ENCODE data around the gene ZBTB20.

The ZBTB20 gene

DNA sequence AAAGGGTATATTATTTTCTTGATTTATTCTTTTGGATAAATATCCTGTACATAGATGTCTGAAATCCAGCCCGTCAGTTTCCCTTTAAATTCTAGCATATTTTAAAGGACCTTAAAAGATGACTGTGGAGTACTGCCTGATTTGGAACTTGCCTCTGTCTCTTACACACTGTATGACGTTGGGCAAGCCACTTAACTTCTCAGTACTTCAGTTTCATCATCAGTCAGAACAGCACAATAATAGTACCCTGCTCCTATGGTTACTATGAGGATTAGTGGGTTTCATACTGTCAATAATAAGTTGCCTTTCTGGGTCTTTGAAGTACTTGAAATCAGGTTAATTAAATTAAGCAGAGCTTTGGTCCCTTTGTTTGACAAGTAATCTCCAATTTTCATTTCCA is 479.0 kb downstream of the ZBTB20 start:
- TF ChIP-seq, protein P1, sequence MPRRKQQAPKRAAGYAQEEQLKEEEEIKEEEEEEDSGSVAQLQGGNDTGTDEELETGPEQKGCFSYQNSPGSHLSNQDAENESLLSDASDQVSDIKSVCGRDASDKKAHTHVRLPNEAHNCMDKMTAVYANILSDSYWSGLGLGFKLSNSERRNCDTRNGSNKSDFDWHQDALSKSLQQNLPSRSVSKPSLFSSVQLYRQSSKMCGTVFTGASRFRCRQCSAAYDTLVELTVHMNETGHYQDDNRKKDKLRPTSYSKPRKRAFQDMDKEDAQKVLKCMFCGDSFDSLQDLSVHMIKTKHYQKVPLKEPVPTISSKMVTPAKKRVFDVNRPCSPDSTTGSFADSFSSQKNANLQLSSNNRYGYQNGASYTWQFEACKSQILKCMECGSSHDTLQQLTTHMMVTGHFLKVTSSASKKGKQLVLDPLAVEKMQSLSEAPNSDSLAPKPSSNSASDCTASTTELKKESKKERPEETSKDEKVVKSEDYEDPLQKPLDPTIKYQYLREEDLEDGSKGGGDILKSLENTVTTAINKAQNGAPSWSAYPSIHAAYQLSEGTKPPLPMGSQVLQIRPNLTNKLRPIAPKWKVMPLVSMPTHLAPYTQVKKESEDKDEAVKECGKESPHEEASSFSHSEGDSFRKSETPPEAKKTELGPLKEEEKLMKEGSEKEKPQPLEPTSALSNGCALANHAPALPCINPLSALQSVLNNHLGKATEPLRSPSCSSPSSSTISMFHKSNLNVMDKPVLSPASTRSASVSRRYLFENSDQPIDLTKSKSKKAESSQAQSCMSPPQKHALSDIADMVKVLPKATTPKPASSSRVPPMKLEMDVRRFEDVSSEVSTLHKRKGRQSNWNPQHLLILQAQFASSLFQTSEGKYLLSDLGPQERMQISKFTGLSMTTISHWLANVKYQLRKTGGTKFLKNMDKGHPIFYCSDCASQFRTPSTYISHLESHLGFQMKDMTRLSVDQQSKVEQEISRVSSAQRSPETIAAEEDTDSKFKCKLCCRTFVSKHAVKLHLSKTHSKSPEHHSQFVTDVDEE (CRISPR knock-in tag; IDR thresholded peaks at IDR 0.05): no peak
- TF ChIP-seq PPARA (CRISPR knock-in tag; IDR thresholded peaks at IDR 0.05; ENCODE audit: borderline replicate concordance): no peak
- TF ChIP-seq PATZ1 (CRISPR knock-in tag; IDR thresholded peaks at IDR 0.05; ENCODE audit: borderline replicate concordance): no peak
- TF ChIP-seq RARB (CRISPR knock-in tag; IDR thresholded peaks at IDR 0.05): no peak
- TF ChIP-seq TOX (CRISPR knock-in tag; IDR thresholded peaks at IDR 0.05; ENCODE audit: borderline replicate concordance): no peak
- no peak for TF ChIP-seq GLIS3 (CRISPR knock-in tag; IDR thresholded peaks at IDR 0.05)
- TF ChIP-seq ZC3H10 (CRISPR knock-in tag; IDR thresholded peaks at IDR 0.05): no peak
- no peak for TF ChIP-seq ESRRG (CRISPR knock-in tag; IDR thresholded peaks at IDR 0.05)
- no peak for TF ChIP-seq ZFP30 (CRISPR knock-in tag; IDR thresholded peaks at IDR 0.05)
- TF ChIP-seq POU6F1 (CRISPR knock-in tag; IDR thresholded peaks at IDR 0.05; ENCODE audit: borderline replicate concordance, low read depth): no peak
- TF ChIP-seq ZFP3 (CRISPR knock-in tag; IDR thresholded peaks at IDR 0.05): no peak
- no peak for TF ChIP-seq SNAI2 (CRISPR knock-in tag; IDR thresholded peaks at IDR 0.05)
- TF ChIP-seq CSDC2 (CRISPR knock-in tag; IDR thresholded peaks at IDR 0.05): no peak
- no peak for TF ChIP-seq ARNTL (CRISPR knock-in tag; IDR thresholded peaks at IDR 0.05; ENCODE audit: borderline replicate concordance, low read depth)
- no peak for TF ChIP-seq CSRNP3 (CRISPR knock-in tag; IDR thresholded peaks at IDR 0.05)
- ATAC-seq: no peak

- TF ChIP-seq CSDC2 (CRISPR knock-in tag; IDR thresholded peaks at IDR 0.05) (no peak), GLIS3 (CRISPR knock-in tag; IDR thresholded peaks at IDR 0.05) (no peak), ESRRG (CRISPR knock-in tag; IDR thresholded peaks at IDR 0.05) (no peak), ISL1 (CRISPR knock-in tag; IDR thresholded peaks at IDR 0.05) (no peak)
- no peak for ATAC-seq
These were observed 480.5 kb downstream of the ZBTB20 start for GRCh38 chr3:114666623-114667022.

DNA sequence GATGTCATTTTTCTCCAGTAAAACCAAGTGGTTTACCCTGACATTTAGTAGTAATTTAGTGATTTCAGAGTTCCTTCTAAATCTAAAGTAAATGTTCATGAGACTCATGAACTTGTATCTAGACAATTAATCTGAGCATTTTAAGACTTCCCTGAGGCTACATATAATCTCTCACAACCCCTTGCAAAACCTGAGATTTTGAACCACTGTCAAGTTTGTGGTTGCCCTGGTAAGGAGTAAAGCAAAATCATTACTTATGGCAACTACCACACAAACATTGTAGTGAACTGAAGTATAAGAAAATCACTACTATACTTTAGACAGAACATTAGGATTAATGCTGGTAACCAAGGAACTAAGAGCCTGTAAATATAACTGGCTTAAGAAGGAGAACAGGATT is 483.1 kb downstream of the ZBTB20 start:
- no peak for ATAC-seq
- TF ChIP-seq ZC3H10 (CRISPR knock-in tag; IDR thresholded peaks at IDR 0.05) (no peak), TOX (CRISPR knock-in tag; IDR thresholded peaks at IDR 0.05; ENCODE audit: borderline replicate concordance) (no peak), ISL1 (CRISPR knock-in tag; IDR thresholded peaks at IDR 0.05) (no peak), TCF4 (CRISPR knock-in tag; IDR thresholded peaks at IDR 0.05; ENCODE audit: borderline replicate concordance) (no peak), BACH2 (CRISPR knock-in tag; IDR thresholded peaks at IDR 0.05; ENCODE audit: borderline replicate concordance) (no peak)

DNA sequence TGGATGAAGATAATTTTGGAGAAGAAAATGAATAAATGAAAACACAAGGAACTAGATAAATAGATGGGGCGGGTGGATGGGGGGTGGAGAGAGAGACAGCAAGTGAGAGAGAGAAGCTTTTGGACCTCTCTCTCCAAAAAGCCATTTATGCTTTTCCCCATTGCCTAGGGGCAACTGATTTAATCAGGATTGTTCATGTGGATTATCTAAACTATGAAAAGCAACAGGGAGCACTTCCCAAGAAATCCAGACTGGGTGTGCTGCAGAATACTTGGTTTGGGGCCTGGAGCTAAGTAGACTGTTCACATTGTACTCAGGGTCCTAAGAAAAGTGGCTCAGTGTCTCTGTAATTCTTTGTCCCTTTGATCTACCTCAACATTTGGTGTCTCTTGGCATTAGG is 486.3 kb downstream of the ZBTB20 start:
- no peak for ATAC-seq
- TF ChIP-seq ZC3H10 (CRISPR knock-in tag; IDR thresholded peaks at IDR 0.05) (no peak), ESRRG (CRISPR knock-in tag; IDR thresholded peaks at IDR 0.05) (no peak), ZFP3 (CRISPR knock-in tag; IDR thresholded peaks at IDR 0.05) (no peak), ZNF8 (CRISPR knock-in tag; IDR thresholded peaks at IDR 0.05) (no peak), BACH2 (CRISPR knock-in tag; IDR thresholded peaks at IDR 0.05; ENCODE audit: borderline replicate concordance) (no peak), ZNF565 (CRISPR knock-in tag; conservative IDR thresholded peaks at IDR 0.05; ENCODE audit: low read depth) (no peak)
- TF ChIP-seq, protein P2, sequence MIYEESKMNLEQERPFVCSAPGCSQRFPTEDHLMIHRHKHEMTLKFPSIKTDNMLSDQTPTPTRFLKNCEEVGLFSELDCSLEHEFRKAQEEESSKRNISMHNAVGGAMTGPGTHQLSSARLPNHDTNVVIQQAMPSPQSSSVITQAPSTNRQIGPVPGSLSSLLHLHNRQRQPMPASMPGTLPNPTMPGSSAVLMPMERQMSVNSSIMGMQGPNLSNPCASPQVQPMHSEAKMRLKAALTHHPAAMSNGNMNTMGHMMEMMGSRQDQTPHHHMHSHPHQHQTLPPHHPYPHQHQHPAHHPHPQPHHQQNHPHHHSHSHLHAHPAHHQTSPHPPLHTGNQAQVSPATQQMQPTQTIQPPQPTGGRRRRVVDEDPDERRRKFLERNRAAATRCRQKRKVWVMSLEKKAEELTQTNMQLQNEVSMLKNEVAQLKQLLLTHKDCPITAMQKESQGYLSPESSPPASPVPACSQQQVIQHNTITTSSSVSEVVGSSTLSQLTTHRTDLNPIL (CRISPR knock-in tag; IDR thresholded peaks at IDR 0.05; ENCODE audit: low read depth): no peak

All from SK-N-SH treated with all-trans-retinoic acid at 6 μM for 48 hours (cell line).